ENCODE data around the gene NDRG2. TPM values are rescaled to one million over a fixed set of nuclear protein-coding genes. Genes with fewer than 3 reads are reported as not detected.
A peak's percentile ranks its signal among the peaks of the same experiment; 100 is the strongest.

NDRG2 gene
- total RNA-seq, 1 donor from 2014 or later: 11.8 TPM

DNA sequence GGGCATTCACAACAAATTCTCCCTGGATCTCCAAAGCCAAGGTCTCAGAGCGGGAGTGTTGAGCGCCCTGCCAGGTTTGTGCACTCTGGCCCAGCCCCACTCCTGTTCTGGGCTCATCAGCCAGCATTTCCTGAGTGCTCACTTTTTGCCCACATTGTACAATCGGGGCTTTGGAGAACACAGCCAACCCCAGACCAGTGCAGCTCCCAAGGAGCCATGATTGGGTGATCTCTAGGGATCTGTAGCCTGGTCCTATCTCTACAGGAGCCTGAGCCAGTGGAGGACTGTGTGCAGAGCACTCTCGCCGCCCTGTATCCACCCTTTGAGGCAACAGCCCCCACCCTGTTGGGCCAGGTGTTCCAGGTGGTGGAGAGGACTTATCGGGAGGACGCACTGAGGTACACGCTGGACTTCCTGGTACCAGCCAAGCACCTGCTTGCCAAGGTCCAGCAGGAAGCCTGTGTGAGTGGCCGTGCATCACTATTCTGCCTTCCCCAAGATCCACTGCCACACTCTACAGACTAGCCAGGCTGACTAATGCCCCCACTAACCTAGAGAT, 48.0 kb upstream of the NDRG2 start:
- FAIRE-seq: no peak
- no peaks in the 10 kb centered on the region for H3K9me3 Mint-ChIP-seq (ENCODE audit: unreplicated experiment)
- Histone ChIP-seq H3K79me2 (ENCODE audit: insufficient read depth, low read length) (peaks cover 49% of the 10 kb centered on the region), H3K36me3 (ENCODE audit: insufficient read depth, low read length) (peaks cover 38% of the 10 kb centered on the region), H3K9ac (ENCODE audit: low read length) (peak overlapping the region; percentile 98), H3K4me1 (ENCODE audit: insufficient read depth, low read length) (peaks cover 32% of the 10 kb centered on the region), H3K9me3 (ENCODE audit: insufficient read depth, low read depth, low read length) (no peaks in the 10 kb centered on the region), H4K20me1 (ENCODE audit: insufficient read depth, low read length) (peaks cover 57% of the 10 kb centered on the region), H3K4me3 (ENCODE audit: insufficient read depth, low read depth, low read length) (peak overlapping the region; percentile 62), H3K4me2 (ENCODE audit: low read length) (peak overlapping the region; percentile 99), H3K27ac (ENCODE audit: low read depth, low read length) (peak overlapping the region; percentile 97), H3K27me3 (ENCODE audit: insufficient read depth, low read length) (no peaks in the 10 kb centered on the region), H2AFZ (ENCODE audit: low read depth, low read length) (no peak overlapping the region)
- peak overlapping the region; percentile 94 for H3K4me3 Mint-ChIP-seq (ENCODE audit: unreplicated experiment)
- no peak for TF ChIP-seq CTCF (IDR thresholded peaks at IDR 0.05; ENCODE audit: insufficient read depth, low read depth, low read length)
- TF ChIP-seq EZH2 (IDR thresholded peaks at IDR 0.05; ENCODE audit: insufficient read depth, low read length): no peak
- H3K27me3 Mint-ChIP-seq (ENCODE audit: low read depth, unreplicated experiment): no peaks in the 10 kb centered on the region
- no peak for DNase-seq (ENCODE audit: low read depth)
- H3K36me3 Mint-ChIP-seq (ENCODE audit: low read depth, unreplicated experiment): peaks cover 21% of the 10 kb centered on the region
- H3K27ac Mint-ChIP-seq (ENCODE audit: unreplicated experiment): peak overlapping the region; percentile 98
- peaks cover 21% of the 10 kb centered on the region for H3K4me1 Mint-ChIP-seq (ENCODE audit: low read depth, unreplicated experiment)

DNA sequence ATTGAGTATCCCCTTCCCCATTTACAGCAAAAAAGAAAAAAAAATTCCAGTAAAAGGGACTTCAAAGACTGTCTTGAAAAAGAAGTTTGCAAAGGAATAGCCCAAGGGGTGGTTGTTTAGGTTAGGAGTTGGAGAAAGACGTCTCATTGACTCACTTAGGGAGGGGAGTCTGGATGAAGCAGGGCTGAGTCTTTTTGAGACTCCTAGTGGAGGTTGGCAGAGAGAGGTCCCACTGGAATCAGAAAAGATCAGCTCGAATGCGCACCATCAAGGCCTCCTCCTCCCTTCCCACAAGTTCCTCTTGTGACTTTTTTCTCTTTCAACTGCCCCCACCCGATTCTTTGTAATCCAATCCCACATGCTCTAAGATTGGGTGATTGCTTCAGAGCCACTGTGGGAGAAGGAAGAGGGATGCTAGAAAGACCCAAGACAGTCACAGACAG, 47.2 kb upstream of the NDRG2 start:
- Mint-ChIP-seq H3K27me3 (ENCODE audit: low read depth, unreplicated experiment) (no peaks in the 10 kb centered on the region), H3K36me3 (ENCODE audit: low read depth, unreplicated experiment) (peaks cover 21% of the 10 kb centered on the region), H3K27ac (ENCODE audit: unreplicated experiment) (peak overlapping the region; percentile 98), H3K9me3 (ENCODE audit: unreplicated experiment) (no peaks in the 10 kb centered on the region), H3K4me3 (ENCODE audit: unreplicated experiment) (peak overlapping the region; percentile 94), H3K4me1 (ENCODE audit: low read depth, unreplicated experiment) (peaks cover 26% of the 10 kb centered on the region)
- Histone ChIP-seq H3K9ac (ENCODE audit: low read length) (peak overlapping the region; percentile 98), H2AFZ (ENCODE audit: low read depth, low read length) (no peak overlapping the region), H3K79me2 (ENCODE audit: insufficient read depth, low read length) (peaks cover 49% of the 10 kb centered on the region), H3K36me3 (ENCODE audit: insufficient read depth, low read length) (peaks cover 31% of the 10 kb centered on the region), H3K4me3 (ENCODE audit: insufficient read depth, low read depth, low read length) (peak overlapping the region; percentile 62), H4K20me1 (ENCODE audit: insufficient read depth, low read length) (peaks cover 49% of the 10 kb centered on the region), H3K9me3 (ENCODE audit: insufficient read depth, low read depth, low read length) (no peaks in the 10 kb centered on the region), H3K27ac (ENCODE audit: low read depth, low read length) (peak overlapping the region; percentile 97), H3K4me1 (ENCODE audit: insufficient read depth, low read length) (peaks cover 32% of the 10 kb centered on the region), H3K4me2 (ENCODE audit: low read length) (peak overlapping the region; percentile 99), H3K27me3 (ENCODE audit: insufficient read depth, low read length) (no peaks in the 10 kb centered on the region)
- DNase-seq (ENCODE audit: low read depth): peak; percentile 68
- no peak for TF ChIP-seq CTCF (IDR thresholded peaks at IDR 0.05; ENCODE audit: insufficient read depth, low read depth, low read length)
- no peak for TF ChIP-seq EZH2 (IDR thresholded peaks at IDR 0.05; ENCODE audit: insufficient read depth, low read length)
- peak; percentile 67 for FAIRE-seq
